Activated naive CD4-positive, alpha-beta T cell treated with anti-CD3 and anti-CD28 coated beads for 36 hours (primary cell): Measurements from ENCODE around the gene BID. TPM values are rescaled to one million over a fixed set of nuclear protein-coding genes. Genes with fewer than 3 reads are reported as not detected.

ENCODE experiments used
- CTCF ChIA-PET: fragments of 350-600 bp; sonication (Branson Sonifier 250); formaldehyde crosslinking; loops from one replicate; lab custom pipeline; 2021; ENCODE audit warnings: antibody characterized with exemption; lab: Charles Lee
- DNase-seq: peaks from one replicate; pipeline ENCODE4 v3.0.0-alpha.2; 2020
- H3K27ac Mint-ChIP-seq: one replicate; pipeline ENCODE4 v1.8.0; 2021; ENCODE audit warnings: mild to moderate bottlenecking, mixed read lengths
- H3K27me3 Mint-ChIP-seq: one replicate; pipeline ENCODE4 v1.8.0; 2021; ENCODE audit warnings: low read depth, mixed read lengths
- H3K36me3 Mint-ChIP-seq: one replicate; pipeline ENCODE4 v1.8.0; 2021; ENCODE audit warnings: low read depth, mixed read lengths
- H3K4me1 Mint-ChIP-seq: one replicate; pipeline ENCODE4 v1.8.0; 2021; ENCODE audit warnings: low read depth, mixed read lengths
- H3K4me3 Mint-ChIP-seq: one replicate; pipeline ENCODE4 v1.8.0; 2021; ENCODE audit warnings: mild to moderate bottlenecking, moderate library complexity, mixed read lengths
- H3K9me3 Mint-ChIP-seq: one replicate; pipeline ENCODE4 v1.8.0; 2021; ENCODE audit warnings: mixed read lengths
- intact Hi-C: fragments of 100-400 bp; cut with micrococcal nuclease; formaldehyde crosslinking; loops from one replicate; pipeline ENCODE4 v1.15.1; 2023
- total RNA-seq, 2 experiments: library from RNA; stranded (reverse); gene quantifications; one replicate each; pipeline ENCODE4 v1.2.3, GENCODE V29; 2021

The BID gene
- total RNA-seq, 2 experiments from 2014 or later: 53.0 to 63.7 TPM

- Mint-ChIP-seq H3K4me3 (no peak overlapping the region), H3K27ac (no peak overlapping the region), H3K9me3 (no peaks in the 10 kb centered on the region), H3K27me3 (no peaks in the 10 kb centered on the region), H3K4me1 (peaks cover 3% of the 10 kb centered on the region), H3K36me3 (no peaks in the 10 kb centered on the region)
- intact Hi-C loops: loop anchor here (10.0 kb wide), 1 partner anchor 232 kb away; no protein-coding TSS in a partner anchor
- CTCF ChIA-PET: interaction anchor here (0.7 to 9.6 kb wide), 5 partner anchors 17 to 289 kb away, joined by 3 to 112 read pairs (median 6); no protein-coding TSS in a partner anchor
- DNase-seq: no peak
These were observed 13.0 kb upstream of the BID start for GRCh38 chr22:17787241-17787640.

GRCh38 chr22:17786435-17787161, 12.3 kb upstream of the BID start:
- peaks cover 9% of the 10 kb centered on the region for H3K4me1 Mint-ChIP-seq
- DNase-seq: no peak
- H3K4me3 Mint-ChIP-seq: no peak overlapping the region
- CTCF ChIA-PET: interaction anchor here (0.7 to 9.6 kb wide), 6 partner anchors 16 to 289 kb away, joined by 3 to 112 read pairs (median 6); no protein-coding TSS in a partner anchor
- no peaks in the 10 kb centered on the region for H3K36me3 Mint-ChIP-seq
- H3K27me3 Mint-ChIP-seq: no peaks in the 10 kb centered on the region
- no peak overlapping the region for H3K27ac Mint-ChIP-seq
- intact Hi-C loops: loop anchor here (10.0 kb wide), 1 partner anchor 232 kb away; no protein-coding TSS in a partner anchor
- no peaks in the 10 kb centered on the region for H3K9me3 Mint-ChIP-seq

- no peak overlapping the region for H3K4me3 Mint-ChIP-seq
- no peak overlapping the region for H3K27ac Mint-ChIP-seq
- no peaks in the 10 kb centered on the region for H3K27me3 Mint-ChIP-seq
- peaks cover 20% of the 10 kb centered on the region for H3K4me1 Mint-ChIP-seq
- no peaks in the 10 kb centered on the region for H3K9me3 Mint-ChIP-seq
- intact Hi-C loops: loop anchor here (1.0 to 10.0 kb wide), 3 partner anchors 31 to 231 kb away; no protein-coding TSS in a partner anchor
- peak; percentile 76 for DNase-seq
- H3K36me3 Mint-ChIP-seq: no peaks in the 10 kb centered on the region
- CTCF ChIA-PET: interaction anchor here (0.6 to 9.6 kb wide), 15 partner anchors 9 to 291 kb away, joined by 3 to 112 read pairs (median 5); partner anchors contain the start of gene BCL2L13
These were observed 11.2 kb upstream of the BID start for GRCh38 chr22:17785185-17786184.

GRCh38 chr22:17784776-17785175, 10.5 kb upstream of the BID start:
- intact Hi-C loops: loop anchor here (1.0 to 10.0 kb wide), 4 partner anchors 30 to 567 kb away; partner anchors contain the start of gene ADA2
- Mint-ChIP-seq H3K9me3 (no peaks in the 10 kb centered on the region), H3K27ac (no peak overlapping the region), H3K4me3 (no peak overlapping the region), H3K4me1 (peaks cover 27% of the 10 kb centered on the region), H3K36me3 (no peaks in the 10 kb centered on the region), H3K27me3 (no peaks in the 10 kb centered on the region)
- DNase-seq: no peak
- CTCF ChIA-PET: interaction anchor here (0.6 to 9.6 kb wide), 15 partner anchors 9 to 181 kb away, joined by 3 to 112 read pairs (median 5); partner anchors contain the start of gene BCL2L13

- no peaks in the 10 kb centered on the region for H3K36me3 Mint-ChIP-seq
- H3K27me3 Mint-ChIP-seq: no peaks in the 10 kb centered on the region
- CTCF ChIA-PET: interaction anchor here (0.7 to 9.6 kb wide), 9 partner anchors 11 to 292 kb away, joined by 3 to 112 read pairs (median 10); no protein-coding TSS in a partner anchor
- no peak overlapping the region for H3K4me3 Mint-ChIP-seq
- intact Hi-C loops: loop anchor here (2.0 to 10.0 kb wide), 3 partner anchors 29 to 567 kb away; partner anchors contain the start of gene ADA2
- H3K27ac Mint-ChIP-seq: no peak overlapping the region
- H3K4me1 Mint-ChIP-seq: peaks cover 35% of the 10 kb centered on the region
- H3K9me3 Mint-ChIP-seq: no peaks in the 10 kb centered on the region
- DNase-seq: no peak
These were observed 9.7 kb upstream of the BID start for GRCh38 chr22:17783773-17784480.

GRCh38 chr22:17783312-17783711, 9.0 kb upstream of the BID start:
- intact Hi-C loops: loop anchor here (5.0 to 10.0 kb wide), 2 partner anchors 229 to 566 kb away; partner anchors contain the start of gene ADA2
- DNase-seq: no peak
- H3K9me3 Mint-ChIP-seq: no peaks in the 10 kb centered on the region
- no peaks in the 10 kb centered on the region for H3K36me3 Mint-ChIP-seq
- no peaks in the 10 kb centered on the region for H3K27me3 Mint-ChIP-seq
- H3K4me3 Mint-ChIP-seq: no peak overlapping the region
- CTCF ChIA-PET: interaction anchor here (1.1 to 9.6 kb wide), 3 partner anchors 11 to 293 kb away, joined by 3 to 112 read pairs (median 15); no protein-coding TSS in a partner anchor
- peaks cover 41% of the 10 kb centered on the region for H3K4me1 Mint-ChIP-seq
- no peak overlapping the region for H3K27ac Mint-ChIP-seq

GRCh38 chr22:17782621-17783020, 8.4 kb upstream of the BID start:
- Mint-ChIP-seq H3K9me3 (no peaks in the 10 kb centered on the region), H3K27me3 (no peaks in the 10 kb centered on the region), H3K27ac (no peak overlapping the region), H3K4me1 (peaks cover 46% of the 10 kb centered on the region), H3K4me3 (no peak overlapping the region), H3K36me3 (no peaks in the 10 kb centered on the region)
- no peak for DNase-seq
- CTCF ChIA-PET: interaction anchor here (3.0 to 9.6 kb wide), 2 partner anchors 10 to 42 kb away, joined by 15 to 112 read pairs; no protein-coding TSS in a partner anchor
- intact Hi-C loops: loop anchor here (5.0 to 10.0 kb wide), 2 partner anchors 228 to 565 kb away; partner anchors contain the start of gene ADA2

GRCh38 chr22:17782158-17782557, 7.9 kb upstream of the BID start:
- CTCF ChIA-PET: interaction anchor here (1.2 to 9.6 kb wide), 2 partner anchors 9 to 41 kb away, joined by 3 to 112 read pairs; no protein-coding TSS in a partner anchor
- Mint-ChIP-seq H3K36me3 (no peaks in the 10 kb centered on the region), H3K4me1 (peaks cover 51% of the 10 kb centered on the region), H3K27ac (no peak overlapping the region), H3K9me3 (no peaks in the 10 kb centered on the region), H3K27me3 (no peaks in the 10 kb centered on the region), H3K4me3 (no peak overlapping the region)
- DNase-seq: no peak
- intact Hi-C loops: loop anchor here (5.0 to 10.0 kb wide), 2 partner anchors 227 to 565 kb away; partner anchors contain the start of gene ADA2

- DNase-seq: peak; percentile 83
- Mint-ChIP-seq H3K4me1 (peaks cover 58% of the 10 kb centered on the region), H3K36me3 (no peaks in the 10 kb centered on the region), H3K27me3 (no peaks in the 10 kb centered on the region), H3K27ac (peak overlapping the region; percentile 73), H3K4me3 (peak overlapping the region; percentile 24), H3K9me3 (no peaks in the 10 kb centered on the region)
- intact Hi-C loops: loop anchor here (1.0 to 10.0 kb wide), 5 partner anchors 8 to 564 kb away; partner anchors contain the start of gene ADA2
- CTCF ChIA-PET: interaction anchor here (1.2 to 9.6 kb wide), 3 partner anchors 9 to 295 kb away, joined by 3 to 112 read pairs (median 4); no protein-coding TSS in a partner anchor
These were observed 7.2 kb upstream of the BID start for GRCh38 chr22:17781319-17782031.

- Mint-ChIP-seq H3K4me1 (peaks cover 64% of the 10 kb centered on the region), H3K36me3 (no peaks in the 10 kb centered on the region), H3K27me3 (no peaks in the 10 kb centered on the region), H3K27ac (peak overlapping the region; percentile 73), H3K9me3 (no peaks in the 10 kb centered on the region), H3K4me3 (peak overlapping the region; percentile 24)
- CTCF ChIA-PET: interaction anchor here (1.2 to 9.6 kb wide), 4 partner anchors 8 to 295 kb away, joined by 3 to 112 read pairs (median 4); no protein-coding TSS in a partner anchor
- intact Hi-C loops: loop anchor here (1.0 to 10.0 kb wide), 5 partner anchors 8 to 564 kb away; partner anchors contain the start of gene ADA2
- DNase-seq: no peak
These were observed 6.6 kb upstream of the BID start for GRCh38 chr22:17780741-17781318.
